ENCODE results near the gene ADM.

Gene ADM

GRCh38 chr11:10267821-10268220 is 37.1 kb upstream of the ADM start:
- H3F3A ChIP-seq (ENCODE audit: insufficient read depth, low read length) = no peaks in the 10 kb centered on the region
- TF ChIP-seq EZH2 (IDR thresholded peaks at IDR 0.05; ENCODE audit: borderline replicate concordance, low read length) (no peak), CTCF (IDR thresholded peaks at IDR 0.05; ENCODE audit: low read length) (no peak)
- H3K27ac ChIP-seq (ENCODE audit: low read depth, low read length, poor library complexity, severe bottlenecking) = no peak overlapping the region
- H3K79me2 ChIP-seq (ENCODE audit: insufficient read depth, low read length) = no peaks in the 10 kb centered on the region
- no peak overlapping the region for H3K4me2 ChIP-seq (ENCODE audit: low read length)
- H3K27me3 ChIP-seq (ENCODE audit: insufficient read depth, low read length) = no peaks in the 10 kb centered on the region
- H3K9ac ChIP-seq (ENCODE audit: low read length) = no peak overlapping the region
- no peak overlapping the region for H2AFZ ChIP-seq (ENCODE audit: low read length)
- H3K36me3 ChIP-seq (ENCODE audit: insufficient read depth, low read length) = no peaks in the 10 kb centered on the region
- no peaks in the 10 kb centered on the region for H4K20me1 ChIP-seq (ENCODE audit: insufficient read depth, low read length)
- no peaks in the 10 kb centered on the region for H3K9me2 ChIP-seq (ENCODE audit: low read depth, low read length)
- no peaks in the 10 kb centered on the region for H3K9me3 ChIP-seq (ENCODE audit: low read length)
- H3K4me1 ChIP-seq (ENCODE audit: insufficient read depth, low read length, severe bottlenecking) = no peaks in the 10 kb centered on the region
- no peak overlapping the region for H3K4me3 ChIP-seq (ENCODE audit: low read depth, low read length, poor library complexity, severe bottlenecking)

DNA sequence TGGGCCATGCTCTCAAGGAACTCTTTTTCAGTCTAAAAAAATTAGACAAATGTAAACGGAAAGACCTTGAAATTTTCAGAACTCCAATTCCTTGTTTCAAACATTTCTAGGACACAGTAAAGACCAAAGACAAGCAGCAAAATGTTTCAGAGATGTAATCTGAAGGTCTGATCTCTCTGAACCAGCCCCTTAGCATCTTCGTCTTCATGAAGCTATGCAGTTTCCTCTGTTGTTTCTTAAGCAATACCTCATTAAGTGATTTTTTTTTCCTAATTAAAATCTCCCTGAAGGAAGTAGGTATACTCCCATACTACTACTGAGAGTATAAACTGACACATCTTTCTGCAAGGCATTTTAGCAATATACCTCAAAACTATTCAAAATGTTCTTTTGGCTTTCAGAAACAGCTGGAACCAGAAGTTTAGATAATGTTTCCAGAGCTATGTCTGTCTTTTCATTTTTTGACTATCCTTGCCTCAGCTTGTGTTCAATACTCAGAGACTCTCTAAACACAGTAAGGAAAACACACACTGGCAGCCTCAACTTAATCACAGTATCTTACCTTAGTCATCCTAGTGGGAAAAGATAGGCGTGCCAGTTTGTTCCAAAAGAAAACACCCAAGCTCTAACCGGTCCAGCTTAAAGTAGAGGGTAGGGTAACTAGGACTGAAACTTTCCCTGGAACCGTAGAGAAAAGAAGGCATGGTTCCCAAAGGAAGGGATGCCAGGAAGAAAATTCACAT is 36.0 kb upstream of the ADM start:
- H3K36me3 ChIP-seq (ENCODE audit: insufficient read depth, low read length) = no peaks in the 10 kb centered on the region

DNA sequence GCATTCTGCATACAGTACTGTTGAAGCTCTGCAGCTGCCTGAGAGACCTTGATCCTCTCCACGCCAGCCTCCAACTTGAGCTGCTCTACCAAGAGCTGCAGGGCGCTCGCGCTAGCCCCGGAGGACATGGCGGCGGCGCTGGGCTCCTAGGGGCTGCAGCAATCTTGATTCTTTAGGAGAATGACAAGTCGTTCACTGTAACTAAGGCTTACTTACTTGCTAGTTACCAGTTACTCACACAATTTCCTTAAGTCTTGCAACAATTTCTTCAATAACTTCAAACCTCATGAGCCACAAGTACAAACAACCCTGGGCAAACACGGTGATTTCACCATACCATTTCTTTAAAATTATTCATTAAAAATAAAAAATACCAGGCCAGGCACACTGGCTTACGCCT is 32.7 kb upstream of the ADM start:
- Histone ChIP-seq H2AFZ (ENCODE audit: low read length) (no peak overlapping the region), H3F3A (ENCODE audit: insufficient read depth, low read length) (no peaks in the 10 kb centered on the region), H3K4me3 (ENCODE audit: low read depth, low read length, poor library complexity, severe bottlenecking) (no peak overlapping the region), H3K4me2 (ENCODE audit: low read length) (no peak overlapping the region), H4K20me1 (ENCODE audit: insufficient read depth, low read length) (no peaks in the 10 kb centered on the region), H3K27ac (ENCODE audit: low read depth, low read length, poor library complexity, severe bottlenecking) (no peak overlapping the region), H3K4me1 (ENCODE audit: insufficient read depth, low read length, severe bottlenecking) (peaks cover 7% of the 10 kb centered on the region), H3K9ac (ENCODE audit: low read length) (no peak overlapping the region), H3K79me2 (ENCODE audit: insufficient read depth, low read length) (no peaks in the 10 kb centered on the region), H3K36me3 (ENCODE audit: insufficient read depth, low read length) (no peaks in the 10 kb centered on the region), H3K9me3 (ENCODE audit: low read length) (no peaks in the 10 kb centered on the region), H3K9me2 (ENCODE audit: low read depth, low read length) (no peaks in the 10 kb centered on the region), H3K27me3 (ENCODE audit: insufficient read depth, low read length) (no peaks in the 10 kb centered on the region)
- TF ChIP-seq EZH2 (IDR thresholded peaks at IDR 0.05; ENCODE audit: borderline replicate concordance, low read length) = no peak
- TF ChIP-seq CTCF (IDR thresholded peaks at IDR 0.05; ENCODE audit: low read length) = no peak

More for the DNA sequence above, 36.0 kb upstream of the ADM start:
- Histone ChIP-seq H3K9ac (ENCODE audit: low read length) (no peak overlapping the region), H3K4me1 (ENCODE audit: insufficient read depth, low read length, severe bottlenecking) (no peaks in the 10 kb centered on the region), H4K20me1 (ENCODE audit: insufficient read depth, low read length) (no peaks in the 10 kb centered on the region), H2AFZ (ENCODE audit: low read length) (no peak overlapping the region), H3K27ac (ENCODE audit: low read depth, low read length, poor library complexity, severe bottlenecking) (no peak overlapping the region), H3K9me3 (ENCODE audit: low read length) (no peaks in the 10 kb centered on the region), H3K4me3 (ENCODE audit: low read depth, low read length, poor library complexity, severe bottlenecking) (no peak overlapping the region), H3K27me3 (ENCODE audit: insufficient read depth, low read length) (no peaks in the 10 kb centered on the region), H3F3A (ENCODE audit: insufficient read depth, low read length) (no peaks in the 10 kb centered on the region), H3K9me2 (ENCODE audit: low read depth, low read length) (no peaks in the 10 kb centered on the region), H3K4me2 (ENCODE audit: low read length) (no peak overlapping the region), H3K79me2 (ENCODE audit: insufficient read depth, low read length) (no peaks in the 10 kb centered on the region)
- no peak for TF ChIP-seq CTCF (IDR thresholded peaks at IDR 0.05; ENCODE audit: low read length)
- TF ChIP-seq EZH2 (IDR thresholded peaks at IDR 0.05; ENCODE audit: borderline replicate concordance, low read length) = no peak
